AG10803 (cell line): ENCODE results near the gene HMGCS2.

Source experiments
- DNase-seq: peaks from one replicate; pipeline ENCODE4 v3.0.0; 2010; ENCODE audit warnings: low read depth
- H3K4me3 ChIP-seq: 2 replicates; pipeline ENCODE4 v1.5.1; 2011; ENCODE audit warnings: mild to moderate bottlenecking, low read length, control low read depth
- TF ChIP-seq, protein P1 (sequence below): conservative IDR thresholded peaks from 2 replicates; pipeline ENCODE4 v1.5.1; 2011; ENCODE audit warnings: mild to moderate bottlenecking, low read length, control low read depth, inconsistent platforms

Gene HMGCS2

DNA sequence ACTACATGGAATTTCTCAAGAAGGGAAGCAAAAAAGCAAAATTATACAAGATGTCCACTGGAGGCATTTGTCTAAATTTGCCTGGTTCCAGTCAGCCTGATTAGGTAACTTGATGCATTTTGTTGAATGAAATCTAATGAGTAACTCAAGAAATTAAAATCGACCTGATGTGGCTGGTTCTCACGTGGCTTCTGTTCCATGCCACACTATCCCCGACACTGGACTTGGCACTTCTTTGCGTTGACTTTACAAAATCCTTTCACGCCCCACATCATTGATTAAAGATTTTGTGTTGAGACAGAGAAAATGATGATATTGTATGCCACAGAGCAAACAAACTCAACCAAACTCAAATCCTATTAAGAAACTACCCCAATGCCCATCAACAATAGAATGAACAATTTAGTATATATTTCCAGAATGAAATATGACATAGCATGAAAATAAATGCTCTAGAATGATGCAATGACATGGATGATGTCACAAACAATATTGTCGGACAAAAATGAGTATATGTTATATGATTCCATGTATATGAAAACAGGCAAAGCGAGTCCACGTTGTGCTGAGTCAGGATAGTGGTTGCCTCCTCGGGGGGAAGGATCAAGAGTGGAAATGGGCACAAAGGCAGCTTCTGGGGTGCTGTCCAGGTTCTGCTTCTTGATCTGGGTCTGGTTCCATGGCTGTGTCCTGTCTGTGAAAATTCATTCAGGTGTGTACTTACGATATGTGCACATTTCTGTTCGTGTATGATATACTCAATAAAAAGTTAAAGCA, 12.9 kb upstream of the HMGCS2 start:
- TF ChIP-seq, protein P1, sequence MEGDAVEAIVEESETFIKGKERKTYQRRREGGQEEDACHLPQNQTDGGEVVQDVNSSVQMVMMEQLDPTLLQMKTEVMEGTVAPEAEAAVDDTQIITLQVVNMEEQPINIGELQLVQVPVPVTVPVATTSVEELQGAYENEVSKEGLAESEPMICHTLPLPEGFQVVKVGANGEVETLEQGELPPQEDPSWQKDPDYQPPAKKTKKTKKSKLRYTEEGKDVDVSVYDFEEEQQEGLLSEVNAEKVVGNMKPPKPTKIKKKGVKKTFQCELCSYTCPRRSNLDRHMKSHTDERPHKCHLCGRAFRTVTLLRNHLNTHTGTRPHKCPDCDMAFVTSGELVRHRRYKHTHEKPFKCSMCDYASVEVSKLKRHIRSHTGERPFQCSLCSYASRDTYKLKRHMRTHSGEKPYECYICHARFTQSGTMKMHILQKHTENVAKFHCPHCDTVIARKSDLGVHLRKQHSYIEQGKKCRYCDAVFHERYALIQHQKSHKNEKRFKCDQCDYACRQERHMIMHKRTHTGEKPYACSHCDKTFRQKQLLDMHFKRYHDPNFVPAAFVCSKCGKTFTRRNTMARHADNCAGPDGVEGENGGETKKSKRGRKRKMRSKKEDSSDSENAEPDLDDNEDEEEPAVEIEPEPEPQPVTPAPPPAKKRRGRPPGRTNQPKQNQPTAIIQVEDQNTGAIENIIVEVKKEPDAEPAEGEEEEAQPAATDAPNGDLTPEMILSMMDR, result no peak
- no peak overlapping the region for H3K4me3 ChIP-seq
- no peak for DNase-seq

DNA sequence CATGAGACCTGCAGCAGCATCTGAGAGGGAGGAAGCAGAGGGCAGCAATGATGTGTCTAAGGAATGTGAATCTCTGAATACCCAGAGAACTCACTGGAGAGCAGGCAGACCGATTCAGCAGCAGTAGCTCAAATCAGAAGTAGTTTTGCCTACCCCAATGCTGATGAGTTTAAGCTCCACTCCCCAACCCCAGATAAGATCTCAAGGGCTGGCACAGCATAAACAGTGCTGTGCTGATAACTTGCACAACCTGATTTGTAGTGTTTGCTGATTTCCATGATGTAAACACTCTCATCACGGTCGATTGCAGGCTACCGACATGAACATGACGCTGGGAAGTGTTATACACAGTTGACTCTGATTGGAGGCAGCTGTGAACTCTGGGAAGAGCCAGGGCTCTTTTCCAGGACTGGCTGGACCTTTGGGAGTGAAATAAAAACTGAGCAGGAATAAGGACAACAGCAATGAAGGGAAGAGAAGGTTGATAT, 11.2 kb upstream of the HMGCS2 start:
- TF ChIP-seq, protein P1, result no peak

DNA sequence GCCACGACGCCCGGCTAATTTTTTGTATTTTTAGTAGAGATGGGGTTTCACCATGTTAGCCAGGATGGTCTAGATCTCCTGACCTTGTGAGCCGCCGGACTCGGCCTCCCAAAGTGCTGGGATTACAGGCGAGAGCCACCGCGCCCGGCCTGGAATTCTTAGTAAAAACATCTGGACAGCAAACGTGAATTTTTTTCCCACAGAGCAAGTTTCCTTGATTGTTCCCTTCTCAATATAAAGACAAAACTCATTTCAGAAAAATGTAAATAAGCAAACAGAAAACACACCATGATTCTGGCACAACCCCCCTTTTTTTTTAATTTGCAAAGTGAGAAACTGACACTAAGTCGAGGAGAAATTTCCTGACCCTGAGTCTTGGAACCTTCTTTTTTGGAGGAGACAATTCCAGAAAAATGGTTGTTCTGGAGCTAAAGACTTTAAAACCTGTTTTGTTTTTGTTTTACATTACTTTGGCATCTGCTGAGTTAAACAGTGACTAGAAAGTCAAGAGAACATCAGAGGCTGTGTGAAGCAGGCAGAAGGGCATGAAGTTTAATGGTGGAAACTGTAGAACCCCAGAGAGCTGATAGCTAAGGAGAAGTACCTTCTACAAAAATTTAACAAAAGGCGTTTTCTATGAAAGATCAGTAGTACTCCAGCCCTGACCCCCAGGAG, 10.3 kb upstream of the HMGCS2 start:
- peak; percentile 39 for DNase-seq
- no peak overlapping the region for H3K4me3 ChIP-seq
- TF ChIP-seq, protein P1, result no peak

More for the DNA sequence above, 11.2 kb upstream of the HMGCS2 start:
- peak overlapping the region; percentile 49 for H3K4me3 ChIP-seq
- DNase-seq, result peak; percentile 41

DNA sequence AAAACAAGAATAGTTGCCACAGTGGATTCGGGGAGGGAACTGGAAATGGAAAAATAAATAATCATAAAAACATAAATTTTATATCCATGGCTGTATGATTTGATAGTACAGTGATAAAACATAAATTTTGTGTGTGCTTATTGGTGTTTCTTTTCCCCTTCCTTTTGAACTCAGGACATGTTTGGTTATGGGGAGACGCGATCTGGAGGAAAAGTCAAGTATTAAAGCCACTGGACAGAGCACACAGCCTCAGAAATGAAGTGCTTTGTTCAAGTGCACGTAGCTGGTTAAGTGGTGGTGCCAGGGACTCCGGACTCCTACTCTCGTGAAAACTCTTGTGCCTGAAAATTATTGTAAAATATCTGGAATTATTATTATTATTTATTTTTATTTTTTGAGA, 9.7 kb upstream of the HMGCS2 start:
- H3K4me3 ChIP-seq, result no peak overlapping the region
- TF ChIP-seq, protein P1, result no peak
- no peak for DNase-seq

DNA sequence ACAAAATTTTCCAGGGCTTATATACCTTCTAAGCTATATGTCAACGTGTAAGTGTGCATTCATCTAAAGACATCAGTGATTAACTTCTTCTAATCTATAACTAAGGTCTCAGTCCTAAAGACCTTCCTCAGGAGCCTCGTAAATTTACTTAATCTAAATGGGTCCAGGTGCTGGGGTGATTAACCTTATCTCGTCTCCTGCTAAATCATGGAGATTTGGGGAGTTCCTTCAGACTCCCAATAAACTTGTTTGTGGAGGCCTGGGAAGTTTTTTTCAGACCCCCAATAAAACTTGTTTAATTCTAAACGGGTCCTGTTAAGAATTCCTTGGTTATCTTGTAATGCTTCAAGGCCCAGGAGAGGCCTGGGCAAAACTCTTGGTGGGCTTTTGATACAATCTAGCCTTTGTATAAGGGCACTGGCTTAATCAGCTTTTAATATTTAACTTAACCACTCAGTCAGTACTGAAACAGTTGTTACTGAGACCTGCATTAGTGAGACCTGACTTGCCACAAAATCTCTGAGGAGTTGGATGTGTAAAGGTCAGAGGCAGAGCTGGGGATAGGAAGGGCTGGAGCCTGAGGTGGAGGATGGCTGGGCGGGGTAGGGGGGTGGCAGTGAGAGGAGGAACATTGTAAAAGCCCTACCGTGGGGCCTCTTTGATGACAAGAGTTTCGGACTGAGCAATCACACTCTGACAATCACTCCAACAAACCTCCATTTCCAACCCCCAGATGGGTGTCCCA, 6.2 kb upstream of the HMGCS2 start:
- TF ChIP-seq, protein P1, result no peak
- no peak for DNase-seq
- H3K4me3 ChIP-seq, result no peak overlapping the region

DNA sequence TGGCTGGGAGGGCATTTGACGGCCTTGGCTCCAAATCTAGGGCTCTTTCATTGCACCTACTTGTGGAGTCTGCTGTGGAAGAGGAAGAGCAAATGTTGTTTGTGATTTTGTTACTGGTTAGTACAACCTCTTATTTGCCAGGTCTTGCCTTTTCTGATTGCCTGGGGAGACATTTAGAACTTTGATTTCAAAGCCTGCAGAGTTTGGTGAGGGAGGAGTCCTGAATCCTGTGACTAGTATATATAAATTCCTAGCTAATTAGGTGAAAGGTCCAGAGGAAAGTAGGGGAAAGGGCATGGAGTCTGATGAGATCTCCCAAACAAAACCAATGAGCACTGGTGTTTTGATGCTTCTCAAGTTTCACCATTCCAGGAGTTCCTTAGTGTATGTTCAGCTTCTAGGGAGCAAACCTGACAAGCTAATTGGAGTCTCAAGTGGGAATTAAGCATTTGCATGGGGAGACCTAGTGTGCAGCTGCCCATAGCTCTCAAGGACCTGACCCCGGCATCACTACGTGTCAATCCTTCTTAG, 5.1 kb upstream of the HMGCS2 start:
- H3K4me3 ChIP-seq, result no peak overlapping the region
- peak; percentile 61 for DNase-seq
- TF ChIP-seq, protein P1, result no peak
